GM12878 (cell line): Measurements from ENCODE around the gene KIAA2012. TPM values are rescaled to one million over a fixed set of nuclear protein-coding genes. Genes with fewer than 3 reads are reported as not detected.

ENCODE experiments used
- ATAC-seq: fragments of 200-7000 bp; cut with Tn5 transposase; 3 replicates; pipeline ENCODE4 v1.9.1; 2020; ENCODE audit warnings: mild to moderate bottlenecking, moderate library complexity
- BruUV-seq: library from RNA; stranded (reverse); fragments of 400-500 nt; replicated peaks from 2 replicates; lab custom pipeline; 2021; lab: Mats Ljungman, UMichigan
- CTCF ChIA-PET: fragments of 300-600 bp; sonication (Branson Sonifier 250); formaldehyde crosslinking; extraction: SDS; loops from one replicate; lab custom pipeline; 2021; ENCODE audit warnings: inconsistent platforms; lab: Yijun Ruan, JAX
- POLR2A ChIA-PET: fragments of 350-600 bp; formaldehyde crosslinking; extraction: SDS; loops from one replicate; lab custom pipeline; 2021; ENCODE audit warnings: inconsistent platforms; lab: Charles Lee
- RAD21 ChIA-PET: fragments of 300-600 bp; sonication (Branson Sonifier 250); formaldehyde crosslinking; loops from one replicate; lab custom pipeline; 2023; ENCODE audit warnings: antibody characterized with exemption; ENCODE audit not compliant: unreplicated experiment; lab: Charles Lee
- SMC1A ChIA-PET: fragments of 300-600 bp; sonication (Branson Sonifier 250); formaldehyde crosslinking; loops from one replicate; lab custom pipeline; 2023; ENCODE audit not compliant: unreplicated experiment, uncharacterized antibody; lab: Charles Lee
- DNase-seq: peaks from one replicate; pipeline ENCODE4 v3.0.0-alpha.2; 2011; ENCODE audit warnings: low read depth, low spot score
- FAIRE-seq: peaks from 3 replicates; lab custom pipeline; 2011; peaks lifted over from hg19 to GRCh38; lab: Jason Lieb, UNC
- H2AFZ ChIP-seq: 2 replicates; pipeline ENCODE4 v1.6.0; 2011; ENCODE audit warnings: low read depth, low read length, control low read depth; ENCODE audit not compliant: control insufficient read depth
- H3K27ac ChIP-seq: 2 replicates; pipeline ENCODE4 v1.5.1; 2011; ENCODE audit warnings: control low read depth; ENCODE audit not compliant: control insufficient read depth, insufficient read depth
- H3K27me3 ChIP-seq, 2 experiments: replicated peaks in 1 of 2; 2 replicates each; pipeline versions ENCODE4 v1.6.0 to v1.6.1; 2011; ENCODE audit warnings: low read length in 1 of 2; ENCODE audit not compliant: control insufficient read depth in 2 of 2, insufficient read depth in 2 of 2
- H3K36me3 ChIP-seq, 2 experiments: 2 replicates each; pipeline ENCODE4 v1.5.1; 2011; ENCODE audit warnings: low read length in 1 of 2; ENCODE audit not compliant: control insufficient read depth in 2 of 2, insufficient read depth in 2 of 2
- H3K4me1 ChIP-seq: 2 replicates; pipeline ENCODE4 v1.6.1; 2011; ENCODE audit warnings: mild to moderate bottlenecking, low read length, moderate library complexity, mixed read lengths; ENCODE audit not compliant: control insufficient read depth, insufficient read depth
- H3K4me2 ChIP-seq: 2 replicates; pipeline ENCODE4 v1.6.0; 2011; ENCODE audit warnings: control low read depth; ENCODE audit not compliant: control insufficient read depth, insufficient read depth
- H3K4me3 ChIP-seq: fragments of 200-600 bp; sonication (generic); 2 replicates; pipeline ENCODE4 v1.5.1; 2016
- H3K79me2 ChIP-seq: 2 replicates; pipeline ENCODE4 v1.6.0; 2011; ENCODE audit warnings: low read length; ENCODE audit not compliant: control insufficient read depth, insufficient read depth
- H3K9ac ChIP-seq: 2 replicates; pipeline ENCODE4 v1.8.0; 2011; ENCODE audit warnings: low read length, control low read depth, mixed read lengths; ENCODE audit not compliant: control insufficient read depth, insufficient read depth
- H3K9me3 ChIP-seq: replicated peaks from 3 replicates; pipeline ENCODE4 v1.5.1; 2011; ENCODE audit warnings: mild to moderate bottlenecking, low read length; ENCODE audit not compliant: control insufficient read depth, insufficient read depth
- H4K20me1 ChIP-seq: 2 replicates; pipeline ENCODE4 v1.6.0; 2011; ENCODE audit not compliant: control insufficient read depth, insufficient read depth
- BHLHE40 ChIP-seq, 2 experiments: fragments of 450-650 bp in 1 of 2; IDR thresholded peaks; 2 replicates each; pipeline ENCODE4 v1.6.1; 2011 to 2017; ENCODE audit warnings: low read depth in 2 of 2, borderline replicate concordance in 1 of 2, improper control_type of control experiment in 1 of 2, low read length in 1 of 2, mild to moderate bottlenecking in 1 of 2
- BRCA1 ChIP-seq: IDR thresholded peaks from 2 replicates; pipeline ENCODE4 v1.6.1; 2011; ENCODE audit warnings: low read depth, low read length, improper control_type of control experiment
- CHD2 ChIP-seq: IDR thresholded peaks from 2 replicates; pipeline ENCODE4 v1.6.1; 2011; ENCODE audit warnings: low read depth, low read length, improper control_type of control experiment, borderline replicate concordance
- GABPA ChIP-seq: IDR thresholded peaks from 2 replicates; pipeline ENCODE4 v1.6.1; 2014; ENCODE audit warnings: antibody characterized with exemption, low read depth, mild to moderate bottlenecking, inconsistent platforms
- HCFC1 ChIP-seq: fragments of 150-350 bp; IDR thresholded peaks from 2 replicates; pipeline ENCODE4 v1.6.1; 2014; ENCODE audit warnings: low read length
- KLF5 ChIP-seq: fragments of 450-650 bp; IDR thresholded peaks from 2 replicates; pipeline ENCODE4 v1.6.1; 2014; ENCODE audit warnings: mild to moderate bottlenecking; ENCODE audit not compliant: partially characterized antibody
- NFYA ChIP-seq: IDR thresholded peaks from 2 replicates; pipeline ENCODE4 v1.6.1; 2011; ENCODE audit warnings: low read depth, mild to moderate bottlenecking, low read length, improper control_type of control experiment, borderline replicate concordance
- NR2F1 ChIP-seq: fragments of 450-650 bp; conservative IDR thresholded peaks from 2 replicates; pipeline ENCODE4 v1.6.1; 2017; ENCODE audit warnings: mild to moderate bottlenecking
- POLR2A ChIP-seq: IDR thresholded peaks from 2 replicates; pipeline ENCODE4 v1.6.1; 2011; ENCODE audit warnings: low read depth, mild to moderate bottlenecking, low read length
- RAD21 ChIP-seq: IDR thresholded peaks from 2 replicates; pipeline ENCODE4 v1.6.1; 2011; ENCODE audit warnings: mild to moderate bottlenecking, low read depth, low read length, moderate library complexity; ENCODE audit not compliant: insufficient read depth
- RELB ChIP-seq: fragments of 450-650 bp; IDR thresholded peaks from 2 replicates; pipeline ENCODE4 v1.6.1; 2017; ENCODE audit warnings: low read depth, mild to moderate bottlenecking, moderate library complexity
- SMAD1 ChIP-seq: fragments of 450-650 bp; IDR thresholded peaks from 2 replicates; pipeline ENCODE4 v1.6.1; 2018; ENCODE audit warnings: mild to moderate bottlenecking, low read depth; ENCODE audit not compliant: partially characterized antibody
- TARDBP ChIP-seq: IDR thresholded peaks from 2 replicates; pipeline ENCODE4 v1.6.1; 2016; ENCODE audit warnings: borderline replicate concordance
- USF1 ChIP-seq: IDR thresholded peaks from 2 replicates; pipeline ENCODE4 v1.6.1; 2011; ENCODE audit warnings: borderline replicate concordance, low read depth, mild to moderate bottlenecking, moderate library complexity, mixed read lengths, low read length; ENCODE audit not compliant: insufficient read depth; ENCODE audit errors: extremely low read length
- YBX1 ChIP-seq: fragments of 450-650 bp; IDR thresholded peaks from 2 replicates; pipeline ENCODE4 v1.6.1; 2016; ENCODE audit warnings: antibody characterized with exemption
- YY1 ChIP-seq: IDR thresholded peaks from 2 replicates; pipeline ENCODE4 v1.6.1; 2011; ENCODE audit warnings: low read depth, mild to moderate bottlenecking, low read length
- ZBED1 ChIP-seq: IDR thresholded peaks from 2 replicates; pipeline ENCODE4 v1.6.1; 2016; ENCODE audit warnings: borderline replicate concordance
- WGBS: methylation state at CpG from one replicate; pipeline ENCODE4 v1.1.6; 2016; ENCODE audit warnings: low lambda C conversion rate; ENCODE audit not compliant: insufficient replicate concordance, insufficient coverage; ENCODE audit errors: missing lambda C conversion rate; 5-methylcytosine and 5-hydroxymethylcytosine counted together
- in situ Hi-C: fragments of 300-500 bp; cut with MboI; formaldehyde crosslinking; loops from 9 replicates; pipeline ENCODE4 v1.14.3; 2018; ENCODE audit warnings: mixed read lengths
- intact Hi-C: fragments of 100-400 bp; cut with micrococcal nuclease; formaldehyde crosslinking; loops from one replicate; pipeline ENCODE4 v1.14.2; 2022; ENCODE audit not compliant: unreplicated experiment
- polyA plus RNA-seq, 11 experiments: library from polyadenylated mRNA; depleted of rRNA in 4 of 11; unstranded in 6 of 11; stranded (reverse) in 5 of 11; fragments of >200 nt; fragmentation: Nextera tagmentation in 4 of 11; fragmentation: Illumina TruSeq in 1 of 11; extraction: Ambion mirVana in 4 of 11; extraction: Trizol in 1 of 11; gene quantifications; 1 replicate in 1 of 11; 2 replicates in 10 of 11; pipeline versions ENCODE4 v1.2.1 to v1.2.3, GENCODE V29; 2011 to 2016; ENCODE audit warnings: inconsistent platforms in 2 of 11, missing spikeins in 2 of 11, low read depth in 1 of 11
- total RNA-seq, 4 experiments: library from RNA; depleted of rRNA in 3 of 4; stranded (reverse); fragments of >200 nt in 3 of 4; fragmentation: Illumina TruSeq in 1 of 4; extraction: Trizol in 1 of 4; gene quantifications; 2 replicates each; pipeline versions ENCODE4 v1.2.1 to v1.2.3, GENCODE V29; 2013 to 2021
- TF ChIP-seq, protein P1 (sequence below): IDR thresholded peaks from 2 replicates; pipeline ENCODE4 v1.6.1; 2011; ENCODE audit warnings: mild to moderate bottlenecking, low read depth, low read length, moderate library complexity; ENCODE audit not compliant: insufficient replicate concordance
- TF ChIP-seq, protein P2 (sequence below): IDR thresholded peaks from 2 replicates; pipeline ENCODE4 v1.6.1; 2012; ENCODE audit warnings: low read depth, low read length, improper control_type of control experiment

Gene KIAA2012
- total and polyA plus RNA-seq, 10 of the 15 experiments (the other 5 are each of a cell fraction or from before 2014, with no cell fraction given): 0.03 TPM; not detected in 9

GRCh38 chr2:202110491-202110890 is 37.4 kb downstream of the KIAA2012 start:
- Histone ChIP-seq H3K4me1 (no peaks in the 10 kb centered on the region), H3K4me2 (no peak overlapping the region), H3K27ac (no peak overlapping the region), H3K4me3 (no peak overlapping the region), H3K27me3 (peaks cover 2 to 6% of the 10 kb centered on the region in 2 experiments; a peak in 2 of 4 replicates), H3K79me2 (no peaks in the 10 kb centered on the region), H2AFZ (no peak overlapping the region)
- POLR2A ChIA-PET: no interaction called here
- no peak for ATAC-seq
- TF ChIP-seq KLF5 (no peak), CHD2 (no peak), BRCA1 (no peak), TARDBP (no peak), YBX1 (no peak), HCFC1 (no peak), NR2F1 (no peak), RAD21 (no peak), YY1 (no peak), NFYA (no peak), SMAD1 (no peak), RELB (no peak), POLR2A (no peak), GABPA (no peak), BHLHE40 (IDR thresholded peaks at IDR 0.05; ENCODE audit: borderline replicate concordance in 1 of 2, low read depth in 2 of 2, low read length in 1 of 2) (no peak), ZBED1 (no peak), USF1 (no peak)
- TF ChIP-seq, protein P1, sequence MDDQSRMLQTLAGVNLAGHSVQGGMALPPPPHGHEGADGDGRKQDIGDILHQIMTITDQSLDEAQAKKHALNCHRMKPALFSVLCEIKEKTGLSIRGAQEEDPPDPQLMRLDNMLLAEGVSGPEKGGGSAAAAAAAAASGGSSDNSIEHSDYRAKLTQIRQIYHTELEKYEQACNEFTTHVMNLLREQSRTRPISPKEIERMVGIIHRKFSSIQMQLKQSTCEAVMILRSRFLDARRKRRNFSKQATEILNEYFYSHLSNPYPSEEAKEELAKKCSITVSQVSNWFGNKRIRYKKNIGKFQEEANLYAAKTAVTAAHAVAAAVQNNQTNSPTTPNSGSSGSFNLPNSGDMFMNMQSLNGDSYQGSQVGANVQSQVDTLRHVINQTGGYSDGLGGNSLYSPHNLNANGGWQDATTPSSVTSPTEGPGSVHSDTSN: no peak
- TF ChIP-seq, protein P2, sequence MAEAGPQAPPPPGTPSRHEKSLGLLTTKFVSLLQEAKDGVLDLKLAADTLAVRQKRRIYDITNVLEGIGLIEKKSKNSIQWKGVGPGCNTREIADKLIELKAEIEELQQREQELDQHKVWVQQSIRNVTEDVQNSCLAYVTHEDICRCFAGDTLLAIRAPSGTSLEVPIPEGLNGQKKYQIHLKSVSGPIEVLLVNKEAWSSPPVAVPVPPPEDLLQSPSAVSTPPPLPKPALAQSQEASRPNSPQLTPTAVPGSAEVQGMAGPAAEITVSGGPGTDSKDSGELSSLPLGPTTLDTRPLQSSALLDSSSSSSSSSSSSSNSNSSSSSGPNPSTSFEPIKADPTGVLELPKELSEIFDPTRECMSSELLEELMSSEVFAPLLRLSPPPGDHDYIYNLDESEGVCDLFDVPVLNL: no peak
- TF ChIP-seq, all 136 proteins: peak for 0
- in situ Hi-C loops (no loop called here), intact Hi-C loops (no loop called here)
- FAIRE-seq (no peak), DNase-seq (no peak)
- ChIA-PET SMC1A (interaction anchor here (0.6 kb wide), 1 partner anchor 70 kb away, joined by 3 read pairs; no protein-coding TSS in a partner anchor), CTCF (interaction anchor here (1.1 to 2.5 kb wide), 4 partner anchors 31 to 352 kb away, joined by 3 to 9 read pairs (median 6); no protein-coding TSS in a partner anchor), RAD21 (no interaction called here)
- no TSS peak for BruUV-seq
- no peaks in the 10 kb centered on the region for H3K9me3 ChIP-seq
- no peaks in the 10 kb centered on the region; a peak in 1 of 4 replicates for H3K36me3 ChIP-seq
- WGBS: 0% methylated on average over 1 of the region's 1 CpG
- H3K9ac ChIP-seq: no peak overlapping the region
- H4K20me1 ChIP-seq: no peaks in the 10 kb centered on the region
